ENCODE results near the gene TNK2.
"Not testable (repeated sequence)": the region's sequence is repeated elsewhere in the genome, so short reads cannot be mapped to it uniquely, and the experiment has no call there.

TNK2 gene

DNA sequence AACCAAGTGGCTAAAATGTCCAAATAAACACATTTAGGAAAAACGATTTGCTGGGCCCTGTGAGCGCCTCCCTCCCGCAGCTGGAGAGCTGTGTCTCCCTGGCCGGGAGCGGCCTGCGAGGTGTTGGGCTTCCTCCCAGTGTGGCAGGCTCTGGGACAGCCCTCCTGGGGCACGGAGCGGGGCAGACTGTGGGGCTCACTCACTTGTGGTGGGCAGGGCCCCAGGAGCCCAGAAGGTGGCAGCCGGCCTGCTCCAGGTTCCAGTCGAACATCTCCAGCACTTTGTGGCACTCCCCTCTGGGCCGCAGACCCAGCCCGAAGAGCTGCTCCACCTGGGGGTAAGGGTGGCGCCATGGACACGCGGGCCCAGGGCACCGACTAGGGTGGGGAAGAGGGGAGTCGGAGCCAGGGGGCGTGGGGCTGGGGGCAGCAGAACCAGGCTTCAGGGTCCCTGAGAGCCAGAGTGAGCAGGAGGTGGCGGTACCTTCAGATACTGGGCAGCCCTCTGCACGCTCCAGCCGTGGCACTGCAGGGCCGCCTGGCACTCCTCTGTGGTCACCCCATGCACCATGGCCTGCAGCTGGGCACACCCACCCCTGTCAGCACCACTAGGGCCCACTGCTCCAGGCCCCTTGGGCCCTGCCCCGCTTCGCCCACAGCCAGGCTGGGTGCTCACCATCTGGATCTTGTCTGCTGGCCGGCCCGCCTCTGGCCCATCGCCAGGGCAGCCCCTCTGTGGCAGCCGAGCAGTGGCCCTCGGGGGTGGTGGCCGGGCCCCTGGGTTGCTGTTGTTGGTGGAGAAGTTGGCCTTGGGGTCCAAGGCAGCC is 41.5 kb downstream of the TNK2 start:
- H3K9me3 ChIP-seq, result no peaks in the 10 kb centered on the region
- no peaks in the 10 kb centered on the region for H3K27me3 ChIP-seq
- TF ChIP-seq, protein P1, sequence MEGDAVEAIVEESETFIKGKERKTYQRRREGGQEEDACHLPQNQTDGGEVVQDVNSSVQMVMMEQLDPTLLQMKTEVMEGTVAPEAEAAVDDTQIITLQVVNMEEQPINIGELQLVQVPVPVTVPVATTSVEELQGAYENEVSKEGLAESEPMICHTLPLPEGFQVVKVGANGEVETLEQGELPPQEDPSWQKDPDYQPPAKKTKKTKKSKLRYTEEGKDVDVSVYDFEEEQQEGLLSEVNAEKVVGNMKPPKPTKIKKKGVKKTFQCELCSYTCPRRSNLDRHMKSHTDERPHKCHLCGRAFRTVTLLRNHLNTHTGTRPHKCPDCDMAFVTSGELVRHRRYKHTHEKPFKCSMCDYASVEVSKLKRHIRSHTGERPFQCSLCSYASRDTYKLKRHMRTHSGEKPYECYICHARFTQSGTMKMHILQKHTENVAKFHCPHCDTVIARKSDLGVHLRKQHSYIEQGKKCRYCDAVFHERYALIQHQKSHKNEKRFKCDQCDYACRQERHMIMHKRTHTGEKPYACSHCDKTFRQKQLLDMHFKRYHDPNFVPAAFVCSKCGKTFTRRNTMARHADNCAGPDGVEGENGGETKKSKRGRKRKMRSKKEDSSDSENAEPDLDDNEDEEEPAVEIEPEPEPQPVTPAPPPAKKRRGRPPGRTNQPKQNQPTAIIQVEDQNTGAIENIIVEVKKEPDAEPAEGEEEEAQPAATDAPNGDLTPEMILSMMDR (IDR thresholded peaks at IDR 0.05; ENCODE audit: low read depth, low read length), result no peak
- peaks cover 2% of the 10 kb centered on the region; the same call in 1 of the 2 replicates for H3K36me3 ChIP-seq
- no peak overlapping the region for H3K4me3 ChIP-seq (ENCODE audit: low read depth, low read length)
- H3K4me1 ChIP-seq, result no peaks in the 10 kb centered on the region; the same call in 1 of the 2 replicates
- no peak for DNase-seq

DNA sequence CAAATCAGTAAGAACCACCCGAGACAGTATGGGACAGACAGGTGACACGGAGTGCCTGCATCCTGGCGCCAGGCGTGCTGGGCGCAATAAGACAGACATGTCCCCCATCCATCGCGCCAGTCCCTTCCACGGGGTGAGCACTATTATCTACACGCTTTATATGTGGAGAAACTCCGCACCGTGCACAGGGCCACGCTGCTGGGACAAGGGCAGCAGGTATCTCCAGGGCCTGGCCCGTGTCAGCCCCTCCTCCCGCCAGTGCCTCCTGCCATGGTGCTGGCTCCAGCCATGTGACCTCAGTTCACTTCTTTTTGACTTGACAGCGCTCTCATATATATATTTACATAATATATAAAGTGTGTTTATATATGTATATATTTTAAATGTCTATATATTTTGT is 42.6 kb downstream of the TNK2 start:
- H3K9me3 ChIP-seq, result no peaks in the 10 kb centered on the region
- TF ChIP-seq, protein P1 (IDR thresholded peaks at IDR 0.05; ENCODE audit: low read depth, low read length), result no peak
- no peak for DNase-seq
- H3K4me3 ChIP-seq (ENCODE audit: low read depth, low read length), result no peak overlapping the region
- no peaks in the 10 kb centered on the region; the same call in 1 of the 2 replicates for H3K4me1 ChIP-seq
- H3K36me3 ChIP-seq, result peaks cover 2% of the 10 kb centered on the region; the same call in 1 of the 2 replicates
- H3K27me3 ChIP-seq, result no peaks in the 10 kb centered on the region

DNA sequence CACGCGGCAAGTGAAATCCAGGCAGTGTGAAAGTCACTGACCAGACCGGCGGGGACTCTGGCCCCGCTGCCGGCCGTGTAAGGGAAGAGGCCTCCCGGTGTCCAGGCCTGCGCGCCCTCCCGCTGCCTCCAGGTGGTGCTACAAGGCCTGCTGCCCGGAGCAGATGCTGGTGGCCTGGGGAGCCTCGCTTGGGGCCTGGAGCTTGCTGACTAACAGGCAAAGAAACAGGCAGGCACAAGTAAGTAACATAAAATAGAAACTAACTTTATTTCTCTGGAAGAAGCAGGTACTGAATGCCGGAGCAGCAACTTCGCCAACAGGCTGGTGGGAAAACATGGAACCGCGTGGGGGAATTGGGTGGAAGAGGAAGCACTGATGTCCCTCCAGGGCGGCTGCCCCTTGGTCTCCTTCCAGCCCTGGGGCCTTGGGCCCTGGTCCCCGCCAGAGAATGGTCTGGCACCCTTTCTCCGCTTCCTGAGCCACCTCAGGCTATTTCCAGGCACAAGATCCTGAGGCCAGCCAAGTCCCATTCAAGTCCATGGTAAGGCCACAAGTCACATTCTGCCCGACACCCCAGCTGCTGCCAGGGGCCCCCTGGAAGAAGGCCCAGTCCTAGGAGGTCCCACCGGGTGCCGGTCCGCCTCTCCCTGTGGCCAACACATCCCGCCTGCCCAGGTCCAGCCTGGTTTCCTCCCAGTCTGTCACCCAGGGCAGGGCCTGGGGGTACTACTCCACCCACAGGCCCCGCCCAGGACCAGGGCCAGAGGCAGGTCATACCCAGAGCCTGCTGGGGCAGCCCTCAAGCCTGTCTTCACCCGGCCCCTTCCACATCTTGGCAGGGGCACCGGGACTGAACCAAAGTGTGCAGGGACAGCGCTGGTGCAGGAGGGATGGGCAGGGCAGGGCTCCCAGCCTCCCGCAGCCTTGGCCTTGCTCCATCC is 45.0 kb downstream of the TNK2 start:
- H3K4me1 ChIP-seq, result peaks cover 6% of the 10 kb centered on the region; the same call in 1 of the 2 replicates
- no peaks in the 10 kb centered on the region for H3K27me3 ChIP-seq
- no peaks in the 10 kb centered on the region for H3K9me3 ChIP-seq
- peak; percentile 92 for DNase-seq
- H3K4me3 ChIP-seq (ENCODE audit: low read depth, low read length), result no peak overlapping the region
- H3K36me3 ChIP-seq, result peaks cover 2% of the 10 kb centered on the region; the same call in 1 of the 2 replicates
- TF ChIP-seq, protein P1 (IDR thresholded peaks at IDR 0.05; ENCODE audit: low read depth, low read length), result peak; percentile 94

DNA sequence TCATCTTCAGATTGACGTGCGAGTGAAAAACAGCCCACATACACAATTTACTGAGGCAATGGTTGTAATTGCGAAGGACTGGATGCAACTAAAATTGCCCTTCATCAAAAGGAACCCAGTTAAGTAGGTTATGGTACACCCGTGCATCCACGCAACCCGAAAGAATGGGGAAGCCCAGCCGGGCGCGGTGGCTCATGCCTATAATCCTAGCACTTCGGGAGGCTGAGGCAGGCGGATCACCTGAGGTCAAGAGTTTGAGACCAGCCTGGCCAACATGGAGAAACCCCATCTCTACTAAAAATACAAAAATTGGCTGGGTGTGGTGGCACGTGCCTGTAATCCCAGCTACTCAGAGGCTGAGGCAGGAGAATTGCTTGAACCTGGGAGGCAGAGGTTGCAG is 46.0 kb downstream of the TNK2 start:
- not testable (repeated sequence) for H3K36me3 ChIP-seq; H3K4me3 ChIP-seq (ENCODE audit: low read depth, low read length); DNase-seq; H3K27me3 ChIP-seq; H3K9me3 ChIP-seq; H3K4me1 ChIP-seq

DNA sequence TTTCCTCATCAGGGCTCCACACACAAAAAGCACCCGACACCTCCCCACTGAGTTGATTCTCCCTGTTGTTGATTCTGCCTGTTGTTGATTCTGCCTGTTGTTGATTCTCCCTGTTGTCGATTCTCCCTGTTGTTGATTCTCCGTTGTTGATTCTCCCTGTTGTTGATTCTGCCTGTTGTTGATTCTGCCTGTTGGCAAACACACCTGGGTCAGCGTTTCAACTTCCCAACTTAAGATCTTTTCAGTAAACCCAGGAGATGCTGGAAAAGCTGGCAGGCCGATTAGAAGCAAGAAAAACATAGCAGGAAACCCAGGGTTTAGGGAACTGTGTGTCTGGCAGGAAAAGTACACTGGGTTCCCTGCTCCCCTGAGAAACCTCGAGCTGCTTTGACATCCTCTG is 47.9 kb downstream of the TNK2 start:
- no peak for DNase-seq
- TF ChIP-seq, protein P1 (IDR thresholded peaks at IDR 0.05; ENCODE audit: low read depth, low read length), result no peak
- no peaks in the 10 kb centered on the region for H3K27me3 ChIP-seq
- H3K36me3 ChIP-seq, result no peaks in the 10 kb centered on the region
- peaks cover 6% of the 10 kb centered on the region; the same call in 1 of the 2 replicates for H3K4me1 ChIP-seq
- no peaks in the 10 kb centered on the region for H3K9me3 ChIP-seq
- H3K4me3 ChIP-seq (ENCODE audit: low read depth, low read length), result no peak overlapping the region

DNA sequence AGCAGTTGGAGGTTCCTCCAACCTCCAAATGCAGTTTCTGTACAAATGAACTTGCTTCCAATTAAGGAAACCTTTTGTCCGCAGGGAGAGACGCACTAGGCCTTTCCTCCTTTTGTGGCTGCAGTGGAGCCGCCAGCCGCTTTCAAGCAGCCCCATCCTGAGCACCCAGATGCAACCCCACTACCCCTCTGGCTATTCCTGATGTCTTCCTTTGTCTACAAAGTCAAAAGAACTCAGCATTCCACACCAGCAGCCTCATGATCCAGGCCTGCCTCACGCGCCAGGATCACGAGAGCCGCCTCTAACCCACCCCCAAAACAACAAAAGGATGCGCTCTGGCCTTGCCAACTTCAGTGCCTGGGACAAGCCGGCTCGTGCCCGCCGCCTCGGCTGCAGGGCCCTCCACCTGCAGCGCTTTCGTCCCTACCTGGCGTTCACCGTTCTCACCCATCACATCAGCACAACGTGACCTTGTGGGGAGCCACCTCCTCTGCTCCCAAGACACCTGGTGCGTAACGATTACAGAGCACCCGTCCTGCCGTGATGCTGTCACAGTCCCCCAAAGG is 48.4 kb downstream of the TNK2 start:
- Histone ChIP-seq H3K36me3 (no peaks in the 10 kb centered on the region), H3K27me3 (no peaks in the 10 kb centered on the region), H3K4me3 (ENCODE audit: low read depth, low read length) (no peak overlapping the region), H3K4me1 (peaks cover 6% of the 10 kb centered on the region; the same call in 1 of the 2 replicates), H3K9me3 (no peaks in the 10 kb centered on the region)
- no peak for DNase-seq
- TF ChIP-seq, protein P1 (IDR thresholded peaks at IDR 0.05; ENCODE audit: low read depth, low read length), result no peak
